Measurements from ENCODE around the gene POTEM.
"Not testable (repeated sequence)": the region's sequence is repeated elsewhere in the genome, so short reads cannot be mapped to it uniquely, and the experiment has no call there.

- TF ChIP-seq POLR2A (IDR thresholded peaks at IDR 0.05; ENCODE audit: low read depth); CTCF (IDR thresholded peaks at IDR 0.05); POLR2AphosphoS5 (IDR thresholded peaks at IDR 0.05); EP300 (IDR thresholded peaks at IDR 0.05): not testable (repeated sequence)
Measured at GRCh38 chr14:18921055-18921701, 46.1 kb upstream of the POTEM start.

Measured in esophagus muscularis mucosa (tissue), 4 donors.